Testis (tissue), 2 donors: ENCODE results near the gene XYLB.

Source experiments
- POLR2A ChIP-seq: fragments of 450-650 bp; IDR thresholded peaks from one replicate; pipeline ENCODE4 v1.6.1; 2017; ENCODE audit warnings: antibody characterized with exemption, mild to moderate bottlenecking, moderate library complexity
- TF ChIP-seq, protein P1 (sequence below), 3 experiments: fragments of 450-650 bp in 2 of 3; fragments of 200-600 bp in 1 of 3; sonication (generic) in 1 of 3; IDR thresholded peaks; one replicate each; pipeline ENCODE4 v1.5.1; 2016 to 2019; ENCODE audit warnings: antibody characterized with exemption in 3 of 3, mild to moderate bottlenecking in 2 of 3, moderate library complexity in 1 of 3

DNA sequence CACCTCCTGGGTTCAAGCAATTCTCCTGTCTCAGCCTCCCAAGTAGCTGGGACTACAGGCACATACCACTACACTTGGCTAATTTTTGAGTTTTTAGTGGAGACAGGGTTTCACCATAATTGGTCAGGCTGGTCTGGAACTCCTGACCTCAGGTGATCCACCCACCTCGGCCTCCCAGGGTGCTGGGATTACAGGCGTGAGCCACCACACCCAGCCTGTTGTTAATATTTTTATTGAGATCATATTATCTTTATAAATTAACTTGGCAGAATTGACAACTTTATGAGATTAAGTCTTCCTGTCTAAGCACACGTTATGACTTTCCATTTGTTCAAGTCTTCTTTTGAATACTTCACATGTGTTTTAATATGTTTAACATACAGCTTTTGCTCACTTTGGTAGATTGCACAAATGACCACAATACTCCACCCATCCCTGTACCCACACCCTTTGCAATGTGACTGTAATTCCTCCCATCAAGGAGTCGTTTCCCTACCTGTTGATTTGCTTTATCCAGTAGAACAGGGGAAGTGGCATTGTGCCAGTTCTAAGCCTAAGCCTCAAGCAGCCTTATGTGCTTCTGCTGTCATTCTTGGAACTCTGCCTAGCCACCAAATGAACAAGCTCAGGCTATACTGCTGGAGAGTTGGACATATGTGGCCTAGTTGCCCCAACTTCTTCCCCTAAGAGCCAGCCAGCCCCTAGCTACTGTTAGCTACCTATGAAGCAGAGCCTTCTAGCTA is 8.2 kb downstream of the XYLB start:
- TF ChIP-seq, protein P1, sequence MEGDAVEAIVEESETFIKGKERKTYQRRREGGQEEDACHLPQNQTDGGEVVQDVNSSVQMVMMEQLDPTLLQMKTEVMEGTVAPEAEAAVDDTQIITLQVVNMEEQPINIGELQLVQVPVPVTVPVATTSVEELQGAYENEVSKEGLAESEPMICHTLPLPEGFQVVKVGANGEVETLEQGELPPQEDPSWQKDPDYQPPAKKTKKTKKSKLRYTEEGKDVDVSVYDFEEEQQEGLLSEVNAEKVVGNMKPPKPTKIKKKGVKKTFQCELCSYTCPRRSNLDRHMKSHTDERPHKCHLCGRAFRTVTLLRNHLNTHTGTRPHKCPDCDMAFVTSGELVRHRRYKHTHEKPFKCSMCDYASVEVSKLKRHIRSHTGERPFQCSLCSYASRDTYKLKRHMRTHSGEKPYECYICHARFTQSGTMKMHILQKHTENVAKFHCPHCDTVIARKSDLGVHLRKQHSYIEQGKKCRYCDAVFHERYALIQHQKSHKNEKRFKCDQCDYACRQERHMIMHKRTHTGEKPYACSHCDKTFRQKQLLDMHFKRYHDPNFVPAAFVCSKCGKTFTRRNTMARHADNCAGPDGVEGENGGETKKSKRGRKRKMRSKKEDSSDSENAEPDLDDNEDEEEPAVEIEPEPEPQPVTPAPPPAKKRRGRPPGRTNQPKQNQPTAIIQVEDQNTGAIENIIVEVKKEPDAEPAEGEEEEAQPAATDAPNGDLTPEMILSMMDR (IDR thresholded peaks at IDR 0.05), result no peak
- no peak for TF ChIP-seq POLR2A
